Activated naive CD8-positive, alpha-beta T cell treated with anti-CD3 and anti-CD28 coated beads, Interleukin-2, amount 50 U/mL, for 24 hours (primary cell): ENCODE data around the gene SRSF8.
"Not testable (repeated sequence)": the region's sequence is repeated elsewhere in the genome, so short reads cannot be mapped to it uniquely, and the experiment has no call there.

Experiments used
- ATAC-seq: fragments of 150-1000 bp; cut with Tn5 transposase; one replicate; pipeline ENCODE4 v1.10.0; 2021
- DNase-seq: peaks from one replicate; pipeline ENCODE4 v3.0.0; 2021
- H3K27ac Mint-ChIP-seq: one replicate; pipeline ENCODE4 v1.8.0; 2021; ENCODE audit warnings: mild to moderate bottlenecking, mixed read lengths
- H3K27me3 Mint-ChIP-seq: one replicate; pipeline ENCODE4 v1.8.0; 2021; ENCODE audit warnings: mixed read lengths
- H3K36me3 Mint-ChIP-seq: one replicate; pipeline ENCODE4 v1.8.0; 2021; ENCODE audit warnings: low read depth, mixed read lengths
- H3K4me1 Mint-ChIP-seq: one replicate; pipeline ENCODE4 v1.8.0; 2021; ENCODE audit warnings: mixed read lengths
- H3K4me3 Mint-ChIP-seq: one replicate; pipeline ENCODE4 v1.8.0; 2021; ENCODE audit warnings: mild to moderate bottlenecking, moderate library complexity, mixed read lengths
- H3K9me3 Mint-ChIP-seq: one replicate; pipeline ENCODE4 v1.8.0; 2021; ENCODE audit warnings: mixed read lengths

The SRSF8 gene

GRCh38 chr11:95066716-95067038, at the start of gene SRSF8:
Gene SRSF8, plus strand, starts transcription at chr11:95066919. Its CDS starts 308 bp downstream, at chr11:95067227.
- no peaks in the 10 kb centered on the region for H3K9me3 Mint-ChIP-seq
- peak within 1 kb of the TSS; percentile 97 for H3K4me3 Mint-ChIP-seq
- H3K36me3 Mint-ChIP-seq = peaks cover 18% of the 10 kb centered on the region
- ATAC-seq = peak; percentile 26
- H3K4me1 Mint-ChIP-seq = peaks cover 23% of the 10 kb centered on the region
- no peaks in the 10 kb centered on the region for H3K27me3 Mint-ChIP-seq
- DNase-seq = no peak
- H3K27ac Mint-ChIP-seq = peak within 1 kb of the TSS; percentile 96

DNA sequence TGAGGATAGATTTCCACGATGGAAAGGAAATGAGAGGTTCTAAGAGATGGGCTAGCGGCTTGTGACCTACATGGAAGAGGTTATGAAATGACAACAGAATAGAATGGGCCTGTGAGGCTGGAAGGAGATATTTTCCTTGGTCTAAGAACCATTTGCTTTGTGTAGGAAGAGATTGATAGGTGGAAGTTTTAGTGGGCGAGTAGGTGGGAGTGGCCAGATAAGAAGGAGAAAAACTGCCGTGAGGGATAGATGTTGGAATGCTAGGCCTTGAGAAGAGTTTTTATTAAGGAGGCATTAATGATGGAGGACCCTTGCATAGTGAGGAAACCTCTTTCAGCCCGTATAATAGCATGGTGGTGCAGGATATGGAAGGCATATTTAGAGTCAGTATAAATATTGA, 45.3 kb upstream of the SRSF8 start:
- not testable (repeated sequence) for H3K4me1 Mint-ChIP-seq, DNase-seq, H3K9me3 Mint-ChIP-seq, H3K36me3 Mint-ChIP-seq, H3K27me3 Mint-ChIP-seq, ATAC-seq, H3K27ac Mint-ChIP-seq, H3K4me3 Mint-ChIP-seq

GRCh38 chr11:95024958-95025357, 41.8 kb upstream of the SRSF8 start, which contains the start of gene KDM4E:
Gene KDM4E, plus strand, starts transcription at chr11:95025258. Its CDS starts 300 bp downstream, at chr11:95025558.
- H3K36me3 Mint-ChIP-seq = no peaks in the 10 kb centered on the region
- no peaks in the 10 kb centered on the region for H3K4me1 Mint-ChIP-seq
- no peak within 1 kb of the TSS for H3K27ac Mint-ChIP-seq
- H3K27me3 Mint-ChIP-seq = no peaks in the 10 kb centered on the region
- no peaks in the 10 kb centered on the region for H3K9me3 Mint-ChIP-seq
- H3K4me3 Mint-ChIP-seq = no peak within 1 kb of the TSS
- no peak for ATAC-seq
- DNase-seq = no peak

GRCh38 chr11:95025594-95025993, 41.1 kb upstream of the SRSF8 start:
- not testable (repeated sequence) for H3K4me1 Mint-ChIP-seq, H3K4me3 Mint-ChIP-seq, H3K9me3 Mint-ChIP-seq, H3K27ac Mint-ChIP-seq, H3K27me3 Mint-ChIP-seq, ATAC-seq, DNase-seq, H3K36me3 Mint-ChIP-seq

DNA sequence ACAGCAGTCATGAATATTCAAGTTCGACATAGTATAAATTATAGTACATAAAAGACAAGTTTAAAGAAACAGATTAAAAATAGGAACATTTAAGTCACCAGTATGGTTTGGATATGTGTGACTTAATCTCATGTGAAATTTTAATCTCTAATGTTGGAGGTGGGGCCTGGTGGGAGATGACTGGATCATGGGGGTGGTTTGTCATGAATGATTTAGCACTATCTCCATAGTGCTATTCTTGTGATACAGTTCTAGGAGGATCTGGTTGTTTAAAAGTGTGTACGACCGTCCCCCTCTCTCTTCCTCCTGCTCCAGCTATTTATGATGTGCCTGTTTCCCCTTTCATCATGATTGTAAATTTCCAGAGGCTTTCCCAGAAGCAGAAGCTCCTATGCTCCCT, 38.4 kb upstream of the SRSF8 start:
- no peaks in the 10 kb centered on the region for H3K4me1 Mint-ChIP-seq
- no peak overlapping the region for H3K4me3 Mint-ChIP-seq
- H3K27ac Mint-ChIP-seq = no peak overlapping the region
- H3K36me3 Mint-ChIP-seq = no peaks in the 10 kb centered on the region
- no peaks in the 10 kb centered on the region for H3K9me3 Mint-ChIP-seq
- no peak for DNase-seq
- H3K27me3 Mint-ChIP-seq = peaks cover 3% of the 10 kb centered on the region
- no peak for ATAC-seq

GRCh38 chr11:95033051-95033450, 33.7 kb upstream of the SRSF8 start:
- Mint-ChIP-seq H3K4me1 (peaks cover under 1% of the 10 kb centered on the region), H3K36me3 (no peaks in the 10 kb centered on the region), H3K9me3 (peaks cover 2% of the 10 kb centered on the region), H3K27ac (no peak overlapping the region), H3K27me3 (peaks cover 21% of the 10 kb centered on the region), H3K4me3 (no peak overlapping the region)
- no peak for DNase-seq
- no peak for ATAC-seq

DNA sequence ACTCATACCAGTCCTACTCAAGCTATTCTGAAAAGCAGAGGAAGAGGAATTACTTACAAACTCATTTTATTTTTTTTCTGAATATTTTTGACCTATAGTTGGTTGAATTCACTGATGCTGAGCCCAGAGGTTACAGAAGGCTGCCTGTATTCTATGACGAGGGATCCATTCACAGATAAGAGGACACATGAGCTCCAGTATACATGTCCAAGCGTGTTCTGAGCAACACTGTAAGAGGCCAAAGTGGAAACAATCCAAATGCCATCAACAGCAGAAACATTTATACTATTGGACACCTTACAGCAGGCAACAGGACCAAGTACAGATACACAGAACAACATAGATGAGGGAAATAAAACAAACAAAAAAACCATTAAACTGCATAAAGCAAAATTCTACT, 31.4 kb upstream of the SRSF8 start:
- H3K36me3 Mint-ChIP-seq = no peaks in the 10 kb centered on the region
- H3K27me3 Mint-ChIP-seq = peaks cover 27% of the 10 kb centered on the region
- peaks cover 4% of the 10 kb centered on the region for H3K9me3 Mint-ChIP-seq
- H3K27ac Mint-ChIP-seq = no peak overlapping the region
- DNase-seq = no peak
- H3K4me1 Mint-ChIP-seq = peaks cover 2% of the 10 kb centered on the region
- ATAC-seq = no peak
- H3K4me3 Mint-ChIP-seq = no peak overlapping the region

GRCh38 chr11:95037356-95038035, 29.2 kb upstream of the SRSF8 start:
- DNase-seq, H3K27ac Mint-ChIP-seq, H3K9me3 Mint-ChIP-seq, H3K4me1 Mint-ChIP-seq, H3K4me3 Mint-ChIP-seq, H3K36me3 Mint-ChIP-seq: not testable (repeated sequence)
- peak; percentile 20 for ATAC-seq
- H3K27me3 Mint-ChIP-seq = peaks cover 34% of the 10 kb centered on the region

GRCh38 chr11:95042239-95042638, 24.5 kb upstream of the SRSF8 start:
- peaks cover 19% of the 10 kb centered on the region for H3K27me3 Mint-ChIP-seq

DNA sequence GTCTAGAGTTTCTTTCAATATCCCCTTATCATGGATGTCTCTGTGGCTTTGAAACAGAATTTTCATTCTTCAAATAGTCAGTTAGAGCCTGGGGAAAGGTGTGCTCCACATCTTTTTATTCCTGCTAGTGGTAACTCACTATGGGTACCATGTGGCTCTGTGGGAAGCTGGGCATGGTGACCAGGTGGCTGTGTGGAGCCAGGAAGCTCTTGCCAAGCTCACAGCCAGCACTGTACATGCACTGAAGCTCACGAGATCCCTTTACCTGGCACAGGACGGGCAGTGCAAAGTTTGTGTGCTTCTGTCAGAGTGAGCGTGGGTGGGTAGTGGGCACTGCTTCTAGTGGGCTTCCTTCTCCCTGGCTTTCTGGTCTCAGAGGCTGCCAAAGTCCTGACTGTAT, 23.8 kb upstream of the SRSF8 start:
- Mint-ChIP-seq H3K4me1 (peaks cover 2% of the 10 kb centered on the region), H3K27me3 (peaks cover 21% of the 10 kb centered on the region), H3K9me3 (peaks cover 4% of the 10 kb centered on the region), H3K36me3 (no peaks in the 10 kb centered on the region), H3K27ac (no peak overlapping the region), H3K4me3 (no peak overlapping the region)
- DNase-seq = no peak
- ATAC-seq = no peak

More at GRCh38 chr11:95042239-95042638, 24.5 kb upstream of the SRSF8 start:
- no peaks in the 10 kb centered on the region for H3K36me3 Mint-ChIP-seq
- H3K27ac Mint-ChIP-seq = no peak overlapping the region
- DNase-seq (no peak), ATAC-seq (no peak)
- peaks cover 2% of the 10 kb centered on the region for H3K4me1 Mint-ChIP-seq
- H3K4me3 Mint-ChIP-seq = no peak overlapping the region
- H3K9me3 Mint-ChIP-seq = peaks cover 4% of the 10 kb centered on the region

DNA sequence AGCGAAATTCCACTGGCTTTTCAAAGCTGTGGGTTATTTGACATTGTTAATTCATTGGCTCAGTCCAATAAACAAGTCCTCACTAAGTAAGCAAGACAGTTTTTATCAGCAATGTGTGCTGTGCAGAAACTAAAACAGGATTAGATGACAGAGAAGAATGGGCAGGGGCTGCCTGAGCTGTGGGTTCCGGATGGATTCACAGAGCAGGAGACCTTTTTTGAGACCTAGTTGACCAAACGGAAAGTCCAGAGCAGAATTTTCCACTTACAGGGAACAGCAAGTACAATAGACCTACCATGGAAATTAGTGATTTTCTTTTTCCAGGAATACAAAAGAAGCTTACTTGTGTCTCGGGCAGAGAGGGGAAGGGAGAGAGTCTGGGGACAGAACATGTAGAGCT, 22.7 kb upstream of the SRSF8 start:
- Mint-ChIP-seq H3K27ac (no peak overlapping the region), H3K4me3 (no peak overlapping the region), H3K27me3 (peaks cover 18% of the 10 kb centered on the region), H3K36me3 (no peaks in the 10 kb centered on the region), H3K9me3 (no peaks in the 10 kb centered on the region), H3K4me1 (no peaks in the 10 kb centered on the region)
- no peak for ATAC-seq
- DNase-seq = no peak

DNA sequence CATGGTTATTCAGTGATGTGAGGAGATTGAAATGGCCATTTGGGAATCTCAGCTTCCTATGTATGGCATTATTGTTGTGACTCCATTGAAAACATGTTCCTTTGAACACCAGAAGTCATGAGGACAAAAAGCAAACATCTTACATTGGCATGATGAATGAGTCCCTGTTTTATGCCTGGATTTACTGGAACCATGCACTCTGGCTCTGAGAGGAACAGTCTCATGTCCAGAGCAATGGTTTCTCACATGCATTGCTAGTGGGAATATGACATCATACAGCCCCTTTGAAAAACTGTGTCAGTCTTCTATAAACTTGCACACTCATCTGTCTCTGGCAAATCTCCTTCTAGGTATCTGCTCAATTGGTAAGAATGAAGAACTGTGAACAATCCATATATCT, 20.9 kb upstream of the SRSF8 start:
- H3K36me3 Mint-ChIP-seq = no peaks in the 10 kb centered on the region
- H3K27me3 Mint-ChIP-seq = peaks cover 22% of the 10 kb centered on the region
- H3K27ac Mint-ChIP-seq = no peak overlapping the region
- ATAC-seq (no peak), DNase-seq (no peak)
- H3K9me3 Mint-ChIP-seq = no peaks in the 10 kb centered on the region
- no peaks in the 10 kb centered on the region for H3K4me1 Mint-ChIP-seq
- no peak overlapping the region for H3K4me3 Mint-ChIP-seq

DNA sequence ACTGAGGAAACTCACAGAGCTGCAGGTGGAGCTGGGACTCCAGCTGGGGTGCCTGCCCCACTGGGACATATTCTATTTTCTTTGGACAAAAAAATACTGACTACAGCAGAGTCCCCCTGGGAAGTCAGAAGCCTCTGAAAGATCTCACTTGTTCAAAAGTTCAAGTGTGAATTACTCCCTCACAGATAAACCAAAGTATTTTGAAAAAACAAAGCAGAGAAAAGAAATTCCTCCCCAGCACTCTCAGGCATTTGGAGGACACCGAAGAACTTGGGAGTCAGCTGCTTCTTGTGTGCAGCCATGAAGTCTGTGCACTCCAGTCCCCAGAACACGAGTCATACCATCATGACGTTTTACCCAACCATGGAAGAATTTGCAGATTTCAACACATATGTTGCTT, 17.6 kb upstream of the SRSF8 start, which contains the start of gene KDM4F:
TSS of gene KDM4F (plus strand) at position 301 of the 400 bp plus-strand sequence.
- peaks cover 24% of the 10 kb centered on the region for H3K27me3 Mint-ChIP-seq
- not testable (repeated sequence) for ATAC-seq, H3K27ac Mint-ChIP-seq, H3K4me3 Mint-ChIP-seq, DNase-seq, H3K9me3 Mint-ChIP-seq, H3K4me1 Mint-ChIP-seq, H3K36me3 Mint-ChIP-seq

DNA sequence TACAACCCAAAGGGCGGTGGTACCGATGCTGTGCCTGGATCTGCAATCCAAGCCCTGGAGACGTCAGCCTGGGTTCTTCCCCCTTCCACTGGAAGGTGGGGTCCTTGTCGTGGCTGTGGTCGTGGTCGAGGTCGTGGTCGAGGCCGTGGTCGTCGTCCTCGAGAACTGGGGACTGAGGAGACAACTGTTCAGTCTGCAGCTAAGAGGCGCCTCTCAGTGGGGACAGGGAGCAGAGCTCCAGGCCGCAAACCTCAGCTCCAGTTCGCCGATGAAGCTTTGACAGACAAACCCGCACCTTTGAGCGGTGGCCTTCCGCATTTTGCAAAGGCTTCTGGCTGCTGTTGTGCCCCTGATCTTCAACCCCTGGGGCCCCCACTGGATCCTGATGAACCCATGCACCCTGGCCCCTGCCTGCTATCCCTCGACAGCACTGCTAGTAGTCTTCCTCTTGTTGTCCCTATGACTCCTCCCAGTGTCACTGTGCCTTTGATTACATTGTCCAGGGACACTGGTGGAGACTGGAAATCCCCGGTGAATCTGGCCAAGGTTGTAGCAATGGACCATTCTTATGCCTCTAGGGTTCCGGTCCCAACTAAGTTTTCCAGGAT, 16.0 kb upstream of the SRSF8 start:
- no peaks in the 10 kb centered on the region for H3K4me1 Mint-ChIP-seq
- ATAC-seq (no peak), DNase-seq (no peak)
- no peaks in the 10 kb centered on the region for H3K36me3 Mint-ChIP-seq
- peaks cover 29% of the 10 kb centered on the region for H3K27me3 Mint-ChIP-seq
- H3K4me3 Mint-ChIP-seq = no peak overlapping the region
- H3K9me3 Mint-ChIP-seq = no peaks in the 10 kb centered on the region
- no peak overlapping the region for H3K27ac Mint-ChIP-seq

GRCh38 chr11:95054356-95054755, 12.4 kb upstream of the SRSF8 start:
- H3K9me3 Mint-ChIP-seq = no peaks in the 10 kb centered on the region
- H3K27ac Mint-ChIP-seq = no peak overlapping the region
- H3K4me3 Mint-ChIP-seq = no peak overlapping the region
- DNase-seq (no peak), ATAC-seq (no peak)
- H3K36me3 Mint-ChIP-seq = no peaks in the 10 kb centered on the region
- H3K27me3 Mint-ChIP-seq = peaks cover 24% of the 10 kb centered on the region
- no peaks in the 10 kb centered on the region for H3K4me1 Mint-ChIP-seq
